CD4-positive, alpha-beta T cell (primary cell): ENCODE data around the gene TCEA2. TPM values are rescaled to one million over a fixed set of nuclear protein-coding genes. Genes with fewer than 3 reads are reported as not detected.
"Not testable (repeated sequence)": the region's sequence is repeated elsewhere in the genome, so short reads cannot be mapped to it uniquely, and the experiment has no call there.

Experiments used
- ATAC-seq: fragments of 200-7000 bp; cut with Tn5 transposase; one replicate; pipeline ENCODE4 v1.10.0; 2022; ENCODE audit warnings: mild to moderate bottlenecking; ENCODE audit not compliant: poor library complexity
- CTCF ChIA-PET: fragments of 350-600 bp; sonication (Branson Sonifier 250); formaldehyde crosslinking; loops from one replicate; lab custom pipeline; 2021; ENCODE audit warnings: antibody characterized with exemption, inconsistent platforms; lab: Charles Lee
- POLR2A ChIA-PET: fragments of 350-600 bp; sonication (Branson Sonifier 250); formaldehyde crosslinking; loops from one replicate; lab custom pipeline; 2021; ENCODE audit warnings: antibody characterized with exemption, inconsistent platforms; lab: Charles Lee
- DNase-seq, 14 experiments: peaks; one replicate each; pipeline ENCODE4 v3.0.0-alpha.2; 2013 to 2020; ENCODE audit warnings: mixed read lengths in 2 of 14
- H3K27ac ChIP-seq, 2 donors: one replicate each; pipeline versions ENCODE4 v1.5.1 to v1.7.0; 2013; ENCODE audit warnings: low read length in 2 of 2, low read depth in 1 of 2, mild to moderate bottlenecking in 1 of 2
- H3K27me3 ChIP-seq, 2 experiments: 1 replicate in 1 of 2; 2 replicates in 1 of 2; pipeline versions ENCODE4 v1.6.1 to v1.7.0; 2013; ENCODE audit warnings: low read length in 2 of 2, control low read depth in 1 of 2, mild to moderate bottlenecking in 1 of 2, moderate library complexity in 1 of 2; ENCODE audit not compliant: insufficient read depth in 2 of 2, control insufficient read depth in 1 of 2
- H3K36me3 ChIP-seq: one replicate; pipeline ENCODE4 v1.6.1; 2013; ENCODE audit warnings: low read length, control low read depth; ENCODE audit not compliant: insufficient read depth
- H3K4me1 ChIP-seq: one replicate; pipeline ENCODE4 v1.6.1; 2013; ENCODE audit warnings: low read length, control low read depth; ENCODE audit not compliant: insufficient read depth
- H3K4me3 ChIP-seq: one replicate; pipeline ENCODE4 v1.5.1; 2013; ENCODE audit warnings: mild to moderate bottlenecking, low read length, moderate library complexity
- H3K9me3 ChIP-seq, 2 experiments: 1 replicate in 1 of 2; 2 replicates in 1 of 2; pipeline versions ENCODE4 v1.6.1 to v1.7.0; 2013; ENCODE audit warnings: low read length in 2 of 2, mild to moderate bottlenecking in 2 of 2, control low read depth in 1 of 2, moderate library complexity in 1 of 2; ENCODE audit not compliant: control insufficient read depth in 1 of 2, insufficient read depth in 1 of 2
- H3K27ac Mint-ChIP-seq: one replicate; pipeline ENCODE4 v1.8.0; 2020; ENCODE audit warnings: mixed read lengths
- H3K27me3 Mint-ChIP-seq: one replicate; pipeline ENCODE4 v1.8.0; 2021; ENCODE audit warnings: mixed read lengths
- H3K36me3 Mint-ChIP-seq: one replicate; pipeline ENCODE4 v1.8.0; 2021; ENCODE audit warnings: low read depth, mixed read lengths
- H3K4me1 Mint-ChIP-seq: one replicate; pipeline ENCODE4 v1.8.0; 2021; ENCODE audit warnings: low read depth, mixed read lengths
- H3K4me3 Mint-ChIP-seq: one replicate; pipeline ENCODE4 v1.8.0; 2020; ENCODE audit warnings: mild to moderate bottlenecking, mixed read lengths
- H3K9me3 Mint-ChIP-seq: one replicate; pipeline ENCODE4 v1.8.0; 2020; ENCODE audit warnings: mixed read lengths
- CTCF ChIP-seq: fragments of 200-600 bp; IDR thresholded peaks from one replicate; pipeline ENCODE4 v1.8.0; 2022; ENCODE audit warnings: antibody characterized with exemption, mild to moderate bottlenecking
- intact Hi-C, 2 experiments: fragments of 100-400 bp; cut with DNase I in 1 of 2; cut with micrococcal nuclease in 1 of 2; formaldehyde crosslinking; loops; one replicate each; pipeline versions ENCODE4 v1.15.1 to v1.9.0; 2023 to 2025; cut with DNase I, micrococcal nuclease
- total RNA-seq, 174 experiments: library from RNA in 2 of 174; stranded (reverse) in 2 of 174; gene quantifications; one replicate each; pipeline ENCODE4 v1.2.3 and lab custom pipeline; 2021 to 2026

The TCEA2 gene
- total RNA-seq, 2 experiments from 2014 or later = 28.4 to 29.9 TPM

GRCh38 chr20:64083804-64084684 is 21.0 kb downstream of the TCEA2 start, which contains the start of gene LKAAEAR1:
Gene LKAAEAR1, minus strand, starts transcription at chr20:64084398. Its CDS starts 179 bp downstream, at chr20:64084219.
- CTCF ChIA-PET = interaction anchor here (0.8 to 2.6 kb wide), 8 partner anchors 16 to 900 kb away, joined by 3 to 25 read pairs (median 3); partner anchors contain the start of gene PCMTD2

DNA sequence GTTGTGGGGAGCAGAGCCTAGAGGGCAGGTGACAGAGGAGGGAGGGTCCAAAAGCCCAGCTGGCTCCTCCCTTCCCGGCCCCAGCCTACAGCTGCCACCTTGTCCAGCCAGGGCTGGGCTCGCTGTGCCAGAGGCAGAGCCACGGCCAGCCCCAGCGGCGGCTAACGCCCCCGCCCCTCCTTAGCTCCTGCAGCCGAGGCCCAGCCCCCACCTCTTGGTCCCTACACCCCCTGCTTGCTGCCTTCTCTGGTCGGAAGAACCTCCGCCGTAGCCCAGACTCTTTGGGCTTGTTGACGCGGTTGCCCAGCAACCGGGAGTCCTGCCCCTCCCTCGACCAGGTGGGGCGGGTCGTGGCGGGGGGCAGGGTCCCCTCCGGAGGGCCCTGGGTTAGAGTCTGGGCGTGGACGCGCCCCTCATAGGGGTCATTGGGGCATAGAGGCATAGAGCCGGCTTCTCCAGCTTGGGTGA is 21.7 kb downstream of the TCEA2 start:
- no peak overlapping the region for H3K27ac ChIP-seq
- Mint-ChIP-seq H3K36me3 (no peaks in the 10 kb centered on the region), H3K4me1 (peaks cover 34% of the 10 kb centered on the region), H3K27ac (peak overlapping the region; percentile 73), H3K4me3 (peak overlapping the region; percentile 91), H3K9me3 (no peaks in the 10 kb centered on the region), H3K27me3 (no peaks in the 10 kb centered on the region)
- DNase-seq = peak in 1 of 14 experiments; percentile 52
- H3K27me3 ChIP-seq = peaks cover 0 to 5% of the 10 kb centered on the region in 2 experiments
- H3K4me3 ChIP-seq = no peak overlapping the region
- intact Hi-C loops = loop anchor here in 1 of 2 experiments (5.0 kb wide), 1 partner anchor 168 kb away; no protein-coding TSS in a partner anchor
- POLR2A ChIA-PET = interaction anchor here (1.2 to 2.5 kb wide), 5 partner anchors 15 to 46 kb away, joined by 4 to 8 read pairs (median 6); no protein-coding TSS in a partner anchor
- no peak for TF ChIP-seq CTCF
- CTCF ChIA-PET = interaction anchor here (2.1 kb wide), 1 partner anchor 46 kb away, joined by 12 read pairs; no protein-coding TSS in a partner anchor
- H3K4me1 ChIP-seq = peaks cover 39% of the 10 kb centered on the region
- H3K36me3 ChIP-seq = no peaks in the 10 kb centered on the region
- no peak for ATAC-seq
- H3K9me3 ChIP-seq = peaks cover 8 to 20% of the 10 kb centered on the region in 2 experiments

More at GRCh38 chr20:64083804-64084684, 21.0 kb downstream of the TCEA2 start, which contains the start of gene LKAAEAR1:
- intact Hi-C loops = loop anchor here (1.0 to 5.0 kb wide), 2 partner anchors 36 to 168 kb away; no protein-coding TSS in a partner anchor
- H3K9me3 Mint-ChIP-seq = no peaks in the 10 kb centered on the region
- POLR2A ChIA-PET = interaction anchor here (0.7 to 2.5 kb wide), 11 partner anchors 15 to 564 kb away, joined by 3 to 8 read pairs (median 4); partner anchors contain the start of genes PPDPF and TCEA2
- H3K36me3 Mint-ChIP-seq = no peaks in the 10 kb centered on the region
- H3K4me1 Mint-ChIP-seq = peaks cover 34% of the 10 kb centered on the region
- peak; percentile 19 for TF ChIP-seq CTCF
- Histone ChIP-seq H3K36me3 (no peaks in the 10 kb centered on the region), H3K4me3 (peak within 1 kb of the TSS; percentile 37), H3K27ac (no peak within 1 kb of the TSS), H3K4me1 (peaks cover 39% of the 10 kb centered on the region), H3K9me3 (peaks cover 8 to 20% of the 10 kb centered on the region in 2 experiments), H3K27me3 (peaks cover 0 to 5% of the 10 kb centered on the region in 2 experiments)
- peak within 1 kb of the TSS; percentile 73 for H3K27ac Mint-ChIP-seq
- no peak for ATAC-seq
- peak within 1 kb of the TSS; percentile 91 for H3K4me3 Mint-ChIP-seq
- no peaks in the 10 kb centered on the region for H3K27me3 Mint-ChIP-seq
- peak in 1 of 14 experiments; percentile 53 for DNase-seq

- intact Hi-C loops = no loop called here
- CTCF ChIA-PET = interaction anchor here (1.6 kb wide), 1 partner anchor 17 kb away, joined by 4 read pairs; no protein-coding TSS in a partner anchor
- H3K4me1 Mint-ChIP-seq = peaks cover 20% of the 10 kb centered on the region
Observed at GRCh38 chr20:64086801-64087200, 23.8 kb downstream of the TCEA2 start.

DNA sequence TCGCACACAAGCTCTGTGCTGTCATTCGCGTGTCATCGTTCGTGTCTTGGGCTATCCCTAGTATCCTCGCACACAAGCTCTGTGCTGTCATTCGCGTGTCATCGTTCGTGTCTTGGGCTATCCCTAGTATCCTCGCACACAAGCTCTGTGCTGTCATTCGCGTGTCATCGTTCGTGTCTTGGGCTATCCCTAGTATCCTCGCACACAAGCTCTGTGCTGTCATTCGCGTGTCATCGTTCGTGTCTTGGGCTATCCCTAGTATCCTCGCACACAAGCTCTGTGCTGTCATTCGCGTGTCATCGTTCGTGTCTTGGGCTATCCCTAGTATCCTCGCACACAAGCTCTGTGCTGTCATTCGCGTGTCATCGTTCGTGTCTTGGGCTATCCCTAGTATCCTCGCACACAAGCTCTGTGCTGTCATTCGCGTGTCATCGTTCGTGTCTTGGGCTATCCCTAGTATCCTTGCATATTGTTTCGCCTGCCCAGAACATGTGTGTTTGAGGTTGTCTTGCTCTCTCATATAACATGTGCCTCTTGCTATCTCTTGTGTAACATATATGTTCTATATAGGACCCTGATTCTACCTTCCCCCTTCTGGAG is 24.3 kb downstream of the TCEA2 start:
- intact Hi-C loops, H3K36me3 ChIP-seq, H3K27ac ChIP-seq, POLR2A ChIA-PET, H3K4me3 ChIP-seq, H3K27me3 ChIP-seq, DNase-seq, H3K27me3 Mint-ChIP-seq, H3K9me3 Mint-ChIP-seq, H3K4me3 Mint-ChIP-seq, H3K36me3 Mint-ChIP-seq, H3K27ac Mint-ChIP-seq, ATAC-seq: not testable (repeated sequence)
- Histone ChIP-seq H3K4me1 (peaks cover 19% of the 10 kb centered on the region), H3K9me3 (peaks cover 8 to 20% of the 10 kb centered on the region in 2 experiments)
- peaks cover 18% of the 10 kb centered on the region for H3K4me1 Mint-ChIP-seq
- CTCF ChIA-PET = interaction anchor here (1.6 kb wide), 1 partner anchor 18 kb away, joined by 4 read pairs; no protein-coding TSS in a partner anchor

More at GRCh38 chr20:64086801-64087200, 23.8 kb downstream of the TCEA2 start:
- Mint-ChIP-seq H3K4me3 (no peak overlapping the region), H3K9me3 (no peaks in the 10 kb centered on the region), H3K36me3 (no peaks in the 10 kb centered on the region), H3K27me3 (no peaks in the 10 kb centered on the region), H3K27ac (no peak overlapping the region)
- Histone ChIP-seq H3K27ac (no peak overlapping the region), H3K27me3 (peaks cover 0 to 5% of the 10 kb centered on the region in 2 experiments), H3K36me3 (no peaks in the 10 kb centered on the region), H3K4me1 (peaks cover 25% of the 10 kb centered on the region), H3K4me3 (no peak overlapping the region), H3K9me3 (peaks cover 8 to 20% of the 10 kb centered on the region in 2 experiments)
- POLR2A ChIA-PET = no interaction called here
- DNase-seq (no peak), ATAC-seq (no peak)
- TF ChIP-seq CTCF = no peak
